WTC11 (cell line): ENCODE results near the gene CHAC1. TPM values are rescaled to one million over a fixed set of nuclear protein-coding genes. Genes with fewer than 3 reads are reported as not detected.

Source experiments
- ATAC-seq: fragments of 200-7000 bp; cut with Tn5 transposase; 2 replicates; pipeline ENCODE4 v1.10.0; 2021; ENCODE audit warnings: mild to moderate bottlenecking, moderate library complexity
- CTCF ChIA-PET: fragments of 300-600 bp; sonication (Branson Sonifier 250); formaldehyde crosslinking; loops from one replicate; lab custom pipeline; 2021; ENCODE audit warnings: antibody characterized with exemption; lab: Charles Lee
- POLR2A ChIA-PET: fragments of 350-600 bp; sonication (Branson Sonifier 250); formaldehyde crosslinking; loops from one replicate; lab custom pipeline; 2021; ENCODE audit warnings: antibody characterized with exemption; lab: Charles Lee
- DNase-seq: peaks from one replicate; pipeline ENCODE4 v3.0.0; 2021; ENCODE audit warnings: low spot score
- H3K27ac Mint-ChIP-seq: 2 replicates; pipeline ENCODE4 v1.8.0; 2021; ENCODE audit warnings: mixed read lengths
- H3K27me3 Mint-ChIP-seq: 2 replicates; pipeline ENCODE4 v1.8.0; 2021; ENCODE audit warnings: low read depth, mild to moderate bottlenecking, moderate library complexity, mixed read lengths
- H3K36me3 Mint-ChIP-seq: 2 replicates; pipeline ENCODE4 v1.8.0; 2021; ENCODE audit warnings: mixed read lengths
- H3K4me1 Mint-ChIP-seq: 2 replicates; pipeline ENCODE4 v1.8.0; 2022; ENCODE audit warnings: mixed read lengths
- H3K4me3 Mint-ChIP-seq: 2 replicates; pipeline ENCODE4 v1.8.0; 2021; ENCODE audit warnings: mild to moderate bottlenecking, moderate library complexity, mixed read lengths
- H3K9me3 Mint-ChIP-seq: 2 replicates; pipeline ENCODE4 v1.8.0; 2021; ENCODE audit warnings: mixed read lengths
- AR ChIP-seq: fragments of 250-450 bp; sonication (Bioruptor Pico); IDR thresholded peaks from 2 replicates; pipeline ENCODE4 v1.9.0; 2021; ENCODE audit warnings: mild to moderate bottlenecking
- ATF2 ChIP-seq: sonication (generic); formaldehyde crosslinking; IDR thresholded peaks from 2 replicates; pipeline ENCODE4 v1.8.1; 2022; ENCODE audit warnings: low read depth, missing genetic modification reagents, borderline replicate concordance
- CREB1 ChIP-seq: sonication (generic); formaldehyde crosslinking; IDR thresholded peaks from 2 replicates; pipeline ENCODE4 v1.8.0; 2023; ENCODE audit warnings: mild to moderate bottlenecking, missing genetic modification reagents
- CTCF ChIP-seq: fragments of 200-600 bp; IDR thresholded peaks from 2 replicates; pipeline ENCODE4 v1.8.0; 2022; ENCODE audit warnings: antibody characterized with exemption
- E2F4 ChIP-seq: sonication (generic); formaldehyde crosslinking; IDR thresholded peaks from 2 replicates; pipeline ENCODE4 v1.8.1; 2022; ENCODE audit warnings: low read depth, mild to moderate bottlenecking, moderate library complexity, missing genetic modification reagents, borderline replicate concordance
- E2F5 ChIP-seq: sonication (generic); formaldehyde crosslinking; IDR thresholded peaks from 2 replicates; pipeline ENCODE4 v1.8.1; 2022; ENCODE audit warnings: mild to moderate bottlenecking, moderate library complexity, missing genetic modification reagents
- ESRRA ChIP-seq: sonication (generic); formaldehyde crosslinking; IDR thresholded peaks from 2 replicates; pipeline ENCODE4 v1.8.1; 2022; ENCODE audit warnings: mild to moderate bottlenecking, missing genetic modification reagents, borderline replicate concordance
- FOXK1 ChIP-seq: sonication (generic); formaldehyde crosslinking; IDR thresholded peaks from 2 replicates; pipeline ENCODE4 v1.8.0; 2022; ENCODE audit warnings: mild to moderate bottlenecking, moderate library complexity, missing genetic modification reagents
- HMGA2 ChIP-seq: fragments of 250-450 bp; sonication (Bioruptor Pico); IDR thresholded peaks from 2 replicates; pipeline ENCODE4 v1.4.0; 2021; ENCODE audit warnings: mild to moderate bottlenecking, moderate library complexity
- HMGXB4 ChIP-seq: sonication (generic); formaldehyde crosslinking; IDR thresholded peaks from 2 replicates; pipeline ENCODE4 v1.8.1; 2023; ENCODE audit warnings: mild to moderate bottlenecking, moderate library complexity, missing genetic modification reagents
- IRF2 ChIP-seq: sonication (generic); formaldehyde crosslinking; IDR thresholded peaks from 2 replicates; pipeline ENCODE4 v1.8.0; 2022; ENCODE audit warnings: low read depth, missing genetic modification reagents, borderline replicate concordance
- JUN ChIP-seq: sonication (generic); formaldehyde crosslinking; IDR thresholded peaks from 2 replicates; pipeline ENCODE4 v1.8.0; 2023; ENCODE audit warnings: mild to moderate bottlenecking, missing genetic modification reagents
- KAT7 ChIP-seq: sonication (generic); formaldehyde crosslinking; IDR thresholded peaks from 2 replicates; pipeline ENCODE4 v1.8.1; 2023; ENCODE audit warnings: missing genetic modification reagents, mild to moderate bottlenecking, borderline replicate concordance
- MAX ChIP-seq: sonication (generic); formaldehyde crosslinking; IDR thresholded peaks from 2 replicates; pipeline ENCODE4 v1.8.0; 2022; ENCODE audit warnings: mild to moderate bottlenecking, missing genetic modification reagents
- MYBL2 ChIP-seq: sonication (generic); formaldehyde crosslinking; IDR thresholded peaks from 2 replicates; pipeline ENCODE4 v1.8.1; 2023; ENCODE audit warnings: mild to moderate bottlenecking, moderate library complexity, missing genetic modification reagents
- NFE2L1 ChIP-seq: sonication (generic); formaldehyde crosslinking; IDR thresholded peaks from 2 replicates; pipeline ENCODE4 v1.8.1; 2023; ENCODE audit warnings: missing genetic modification reagents
- NR2C2 ChIP-seq: sonication (generic); formaldehyde crosslinking; IDR thresholded peaks from 2 replicates; pipeline ENCODE4 v1.8.0; 2022; ENCODE audit warnings: mild to moderate bottlenecking, missing genetic modification reagents
- SMAD4 ChIP-seq: sonication (generic); formaldehyde crosslinking; IDR thresholded peaks from 2 replicates; pipeline ENCODE4 v1.8.0; 2022; ENCODE audit warnings: mild to moderate bottlenecking, missing genetic modification reagents
- TEAD1 ChIP-seq: sonication (generic); formaldehyde crosslinking; IDR thresholded peaks from 2 replicates; pipeline ENCODE4 v1.8.0; 2022; ENCODE audit warnings: mild to moderate bottlenecking, missing genetic modification reagents
- ZNF121 ChIP-seq: sonication (generic); formaldehyde crosslinking; IDR thresholded peaks from 2 replicates; pipeline ENCODE4 v1.8.0; 2023; ENCODE audit warnings: missing genetic modification reagents
- ZNF671 ChIP-seq: fragments of 250-450 bp; sonication (Bioruptor Pico); IDR thresholded peaks from 2 replicates; pipeline ENCODE4 v1.8.0; 2021; ENCODE audit warnings: mild to moderate bottlenecking
- ZSCAN18 ChIP-seq: fragments of 250-450 bp; sonication (Bioruptor Pico); IDR thresholded peaks from 2 replicates; pipeline ENCODE4 v2.1.2; 2022; ENCODE audit warnings: mild to moderate bottlenecking, moderate library complexity
- total RNA-seq: library from RNA; stranded (reverse); gene quantifications from 3 replicates; pipeline ENCODE4 v1.2.3, GENCODE V29; 2021

Gene CHAC1
- total RNA-seq, 1 experiment from 2014 or later = 31.0 TPM

GRCh38 chr15:40932156-40932555 is 21.1 kb upstream of the CHAC1 start (continued):
- no peak for TF ChIP-seq ATF2 (CRISPR knock-in tag)

- no peak overlapping the region for H3K27ac Mint-ChIP-seq
- no peak overlapping the region for H3K4me3 Mint-ChIP-seq
- POLR2A ChIA-PET = interaction anchor here (8.7 kb wide), 1 partner anchor 21 kb away, joined by 73 read pairs; the partner anchor contains the start of gene CHAC1
- peaks cover 62% of the 10 kb centered on the region for H3K27me3 Mint-ChIP-seq
- TF ChIP-seq MYBL2 (CRISPR knock-in tag) (no peak), ZSCAN18 (no peak), KAT7 (no peak), JUN (no peak), IRF2 (no peak), FOXK1 (no peak), ZNF121 (CRISPR knock-in tag) (no peak)
- ATAC-seq = no peak
- DNase-seq = no peak
- H3K9me3 Mint-ChIP-seq = no peaks in the 10 kb centered on the region
- CTCF ChIA-PET = interaction anchor here (0.6 to 10.6 kb wide), 6 partner anchors 7 to 75 kb away, joined by 4 to 203 read pairs (median 30); no protein-coding TSS in a partner anchor
- no peaks in the 10 kb centered on the region for H3K36me3 Mint-ChIP-seq
- H3K4me1 Mint-ChIP-seq = peaks cover 20% of the 10 kb centered on the region
Measured at GRCh38 chr15:40932649-40933516, 20.4 kb upstream of the CHAC1 start.

GRCh38 chr15:40933517-40933902 is 19.8 kb upstream of the CHAC1 start:
- POLR2A ChIA-PET = no interaction called here
- Mint-ChIP-seq H3K4me3 (no peak overlapping the region), H3K9me3 (no peaks in the 10 kb centered on the region), H3K27ac (no peak overlapping the region), H3K27me3 (peaks cover 56% of the 10 kb centered on the region), H3K4me1 (peaks cover 24% of the 10 kb centered on the region), H3K36me3 (no peaks in the 10 kb centered on the region)
- DNase-seq = no peak
- CTCF ChIA-PET = interaction anchor here (1.2 to 6.6 kb wide), 3 partner anchors 30 to 251 kb away, joined by 4 to 53 read pairs (median 8); no protein-coding TSS in a partner anchor
- ATAC-seq = no peak
- no peak for TF ChIP-seq TEAD1 (CRISPR knock-in tag)
- TF ChIP-seq NFE2L1 (CRISPR knock-in tag) = no peak
- no peak for TF ChIP-seq CTCF
- no peak for TF ChIP-seq E2F4
- TF ChIP-seq E2F5 (CRISPR knock-in tag) = no peak
- TF ChIP-seq ZNF671 (CRISPR knock-in tag) = no peak
- no peak for TF ChIP-seq AR (CRISPR knock-in tag)
- TF ChIP-seq HMGXB4 (CRISPR knock-in tag) = no peak
- TF ChIP-seq ESRRA (CRISPR knock-in tag) = no peak
- TF ChIP-seq CREB1 (CRISPR knock-in tag) = no peak
- no peak for TF ChIP-seq HMGA2
- TF ChIP-seq MAX (CRISPR knock-in tag) = no peak
- TF ChIP-seq NR2C2 (CRISPR knock-in tag) = no peak
- TF ChIP-seq SMAD4 (CRISPR knock-in tag) = no peak
